T47D (cell line): ENCODE measurements around the gene METTL25B.
A peak's percentile ranks its signal among the peaks of the same experiment; 100 is the strongest.

Source experiments
- DNase-seq, 2 experiments: peaks; one replicate each; pipeline versions ENCODE4 v3.0.0 to v3.0.0-alpha.2; 2011 to 2012; ENCODE audit warnings: low read depth in 1 of 2, low spot score in 1 of 2
- JUND ChIP-seq: IDR thresholded peaks from 2 replicates; pipeline ENCODE4 v1.6.1; 2012; ENCODE audit warnings: low read depth
- in situ Hi-C: cut with HindIII; loops from 2 replicates; pipeline ENCODE4 v1.10.0; 2016; ENCODE audit warnings: low sequenced_read_pairs, low pct_unique_long_range_greater_than_20kb

The METTL25B gene

DNA sequence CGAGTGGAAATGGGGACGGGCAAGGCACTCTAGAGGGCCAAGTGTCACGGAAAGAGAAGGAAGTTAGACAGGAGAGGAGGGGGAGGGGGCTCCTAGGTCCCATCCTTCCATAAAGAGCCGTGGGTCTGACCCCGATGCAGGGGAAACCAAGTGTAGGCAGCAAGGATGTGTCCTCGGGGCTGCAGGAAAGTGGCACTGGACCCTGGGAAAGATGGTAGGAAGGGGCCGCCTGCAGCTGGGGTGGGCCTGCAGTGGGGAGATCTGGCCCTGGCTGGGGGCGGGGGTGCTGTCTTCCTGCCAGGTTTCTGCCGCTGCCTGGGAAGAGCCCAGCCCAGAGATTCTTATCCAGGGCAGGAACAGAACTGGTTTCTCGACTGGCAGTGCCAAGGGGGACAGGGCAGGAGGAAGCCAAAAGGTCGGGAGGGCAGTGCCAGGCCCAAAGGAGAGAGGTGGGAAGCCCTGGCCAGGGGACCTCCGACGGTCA is 35.8 kb upstream of the METTL25B start:
- in situ Hi-C loops: no loop called here
- TF ChIP-seq JUND: no peak; the same call in 1 of the 2 replicates
- DNase-seq: peak in 1 of 2 experiments; percentile 97

DNA sequence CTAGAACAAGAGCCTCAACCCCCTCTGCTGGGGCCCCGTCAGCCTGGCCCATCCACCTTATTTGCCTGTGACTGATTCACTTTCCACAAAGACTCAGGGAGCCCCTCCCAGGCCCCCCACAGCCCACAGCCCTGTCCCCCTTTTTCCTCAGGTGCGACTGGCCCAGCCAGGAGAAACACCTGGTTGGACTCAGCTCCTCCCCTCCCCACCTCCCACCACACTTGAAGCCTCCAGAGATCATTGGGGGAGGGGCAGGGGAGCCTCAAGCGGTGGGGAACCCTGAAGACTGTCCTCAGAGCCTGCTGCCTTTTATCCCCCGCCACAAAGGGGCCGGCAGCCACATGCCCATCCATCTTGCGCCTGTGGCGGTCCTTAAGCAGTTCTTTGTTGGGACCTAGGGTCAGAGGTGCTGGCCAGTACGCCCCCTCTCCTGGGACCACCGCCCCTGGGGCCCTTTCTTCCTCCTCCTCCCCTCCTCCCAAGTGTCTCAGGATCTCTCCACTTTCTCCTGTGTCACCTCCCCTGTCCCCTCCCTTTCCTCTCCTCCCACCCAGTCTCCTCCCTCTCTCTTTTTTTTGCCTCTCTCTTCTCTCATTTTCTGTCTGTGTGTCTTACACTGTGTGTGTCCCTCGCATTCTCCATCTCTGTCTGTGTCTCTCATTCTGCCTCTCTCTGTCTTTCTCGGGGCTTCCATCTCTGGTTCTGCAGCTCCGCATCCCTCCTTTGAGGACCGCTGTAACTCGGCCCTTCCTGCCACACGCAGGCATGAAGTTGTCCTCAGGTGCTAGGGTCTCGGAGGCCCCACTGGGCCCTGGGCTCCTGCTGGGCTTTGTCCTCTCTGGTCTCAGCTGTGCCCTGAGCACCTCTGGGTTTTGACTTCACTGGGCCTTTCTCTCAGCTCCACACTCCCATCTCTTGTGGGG is 35.1 kb upstream of the METTL25B start:
- in situ Hi-C loops: no loop called here
- no peak; the same call in 1 of the 2 replicates for TF ChIP-seq JUND
- peak in 1 of 2 experiments; percentile 95 for DNase-seq

DNA sequence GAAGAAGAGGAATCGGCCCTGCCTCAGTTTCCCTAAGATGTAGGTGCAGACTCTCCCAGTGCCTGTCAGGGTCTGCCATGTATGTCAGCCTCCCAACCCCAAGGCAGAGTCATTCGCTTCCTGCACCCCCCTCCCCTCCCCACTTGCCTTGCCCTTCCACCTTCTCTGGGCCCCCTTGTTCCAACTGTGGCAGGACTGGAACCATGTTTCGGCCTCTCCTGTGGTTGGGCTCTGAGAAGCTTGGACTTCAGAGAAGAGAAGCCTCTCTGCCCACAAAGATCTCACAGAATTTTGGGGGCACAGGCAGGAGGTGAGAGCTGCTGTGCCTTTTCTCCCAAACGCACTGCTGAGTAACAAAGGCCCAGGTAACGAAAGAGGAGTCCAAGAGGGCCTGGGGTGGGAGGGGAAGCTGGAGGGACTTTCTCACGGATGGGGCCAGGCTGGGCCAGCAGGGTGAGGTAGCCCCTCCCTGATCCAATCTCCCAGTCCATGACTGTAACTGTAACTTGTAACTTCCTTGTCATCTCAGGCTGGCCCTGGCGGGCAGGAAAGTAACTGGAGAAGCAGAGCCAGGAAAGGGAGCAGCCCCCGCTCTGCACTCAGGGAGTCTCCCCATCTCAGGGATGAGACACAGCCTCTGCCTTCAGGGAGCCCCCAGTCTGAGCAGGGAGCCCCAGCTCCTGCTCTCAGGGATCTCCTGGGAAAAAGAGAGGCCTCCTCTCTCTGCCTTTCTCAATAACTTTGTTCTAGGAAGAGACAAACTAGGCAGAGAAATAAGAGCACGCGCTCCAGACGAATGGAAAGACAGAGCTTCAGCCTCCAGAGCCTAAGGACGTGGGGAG is 34.2 kb upstream of the METTL25B start:
- in situ Hi-C loops: no loop called here
- TF ChIP-seq JUND: no peak
- peak; percentile 84 to 96 for DNase-seq

DNA sequence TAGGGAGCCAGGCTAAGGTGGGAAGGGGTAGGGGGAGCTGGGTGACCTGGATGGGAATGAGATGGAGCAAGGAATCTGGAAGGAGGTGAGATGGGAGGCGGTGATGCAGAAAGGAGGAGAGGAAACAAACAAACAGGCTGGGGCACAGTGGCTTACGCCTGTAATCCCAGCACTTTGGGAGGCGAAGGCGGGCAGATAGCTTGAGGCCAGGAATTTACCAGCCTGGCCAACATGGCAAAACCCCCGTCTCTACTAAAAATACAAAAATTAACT is 33.6 kb upstream of the METTL25B start:
- in situ Hi-C loops: no loop called here
- TF ChIP-seq JUND: no peak
- peak in 1 of 2 experiments; percentile 81 for DNase-seq

DNA sequence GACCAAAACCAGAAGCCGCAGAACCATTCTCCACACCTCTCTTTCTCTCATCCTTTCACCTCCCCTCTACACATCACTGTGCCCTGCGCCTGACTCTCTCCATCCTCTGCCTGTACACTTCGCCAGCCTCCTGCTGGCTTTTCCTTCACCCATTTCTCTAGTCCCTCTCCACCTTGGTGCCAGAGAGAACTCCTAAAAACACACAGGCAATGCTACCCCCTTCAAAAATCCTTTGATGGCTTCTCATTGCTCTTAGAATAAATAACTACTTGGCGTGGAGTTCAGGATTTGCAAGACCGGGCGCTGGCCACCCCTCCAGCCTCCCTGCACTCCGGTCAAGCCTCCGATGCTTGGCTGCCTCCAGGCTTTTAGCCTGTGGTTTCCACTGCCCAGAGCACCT is 31.5 kb upstream of the METTL25B start:
- TF ChIP-seq JUND: no peak
- in situ Hi-C loops: no loop called here
- peak in 1 of 2 experiments; percentile 69 for DNase-seq

DNA sequence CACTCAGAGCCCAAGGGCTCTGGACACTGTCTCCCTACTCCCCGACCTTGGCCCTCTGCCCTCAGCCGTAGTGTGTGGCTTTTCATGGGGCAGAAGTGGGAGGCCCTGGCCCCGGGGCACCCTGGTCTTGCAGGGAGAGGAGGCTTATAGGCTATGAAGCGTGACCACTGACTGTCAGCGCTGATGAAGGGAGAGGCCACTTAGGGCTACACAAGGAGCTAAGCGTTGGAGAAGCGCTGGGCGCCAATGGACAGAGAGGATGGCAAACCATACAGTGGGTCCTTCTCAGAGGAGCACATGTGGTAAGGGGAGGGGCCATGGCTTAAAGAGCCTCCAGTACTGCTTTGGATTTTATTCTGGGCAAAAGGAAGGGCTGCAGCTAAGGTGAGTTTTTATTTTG is 30.8 kb upstream of the METTL25B start:
- TF ChIP-seq JUND: no peak
- in situ Hi-C loops: no loop called here
- DNase-seq: peak in 1 of 2 experiments; percentile 84

DNA sequence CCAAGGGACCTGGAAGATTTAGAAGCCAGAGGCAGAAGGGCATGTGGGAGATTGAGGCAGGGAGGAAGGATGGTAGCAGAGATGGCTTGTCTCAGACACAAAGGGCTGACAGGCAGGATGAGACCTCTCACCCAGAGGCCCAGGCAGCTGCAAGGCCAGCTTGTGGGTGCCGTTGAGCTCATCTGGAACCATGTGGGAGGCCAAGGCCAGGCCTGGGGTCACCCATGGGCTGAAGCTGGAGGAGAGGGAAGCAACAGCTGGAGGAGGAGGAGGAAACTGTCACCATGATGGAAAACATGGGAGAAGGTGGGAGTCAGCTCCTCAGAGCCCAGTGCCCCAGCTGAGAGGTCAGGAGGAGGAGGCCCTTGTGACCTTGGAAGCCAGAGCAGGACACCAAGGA is 29.3 kb upstream of the METTL25B start:
- TF ChIP-seq JUND: no peak
- in situ Hi-C loops: no loop called here
- no peak for DNase-seq

DNA sequence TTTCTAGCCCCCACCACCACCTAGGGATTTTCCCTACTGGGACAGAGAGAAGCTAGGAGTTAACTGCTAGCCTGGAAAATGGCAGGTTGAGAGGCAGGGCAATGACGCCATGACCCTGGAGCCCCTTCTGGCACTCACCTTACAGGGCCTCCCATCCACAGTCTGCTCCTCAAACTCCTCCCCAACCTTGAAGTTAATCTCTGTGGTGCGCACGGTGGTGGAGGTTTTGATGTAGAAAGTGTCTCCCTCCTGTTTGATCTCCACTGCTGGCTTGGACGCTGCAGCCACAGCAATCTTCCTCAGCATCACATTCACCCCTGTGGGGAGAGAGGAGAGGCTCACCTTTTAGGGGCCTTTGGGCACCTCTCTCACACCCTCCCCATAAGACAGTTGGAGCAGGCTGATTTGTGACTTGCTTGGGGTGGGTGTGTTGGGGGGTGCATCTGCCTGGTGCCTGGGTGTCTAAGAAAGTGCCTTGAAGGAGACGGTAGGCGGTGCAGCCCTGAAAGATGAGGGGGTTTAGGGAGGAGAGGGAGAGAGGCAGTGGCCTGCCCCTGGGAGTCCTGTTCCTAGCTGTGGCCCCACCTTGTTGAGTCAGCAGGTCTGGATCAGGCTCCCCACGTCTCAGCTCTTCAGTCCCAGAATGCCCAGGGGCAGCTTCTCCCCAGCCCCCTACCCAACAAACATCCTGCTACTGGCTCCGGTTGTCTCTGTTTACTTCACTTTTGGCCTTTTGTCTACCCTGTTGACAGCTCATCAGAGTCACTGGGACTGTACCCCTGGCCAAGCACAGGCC is 27.3 kb upstream of the METTL25B start:
- no peak for TF ChIP-seq JUND
- no peak for DNase-seq
- in situ Hi-C loops: no loop called here

DNA sequence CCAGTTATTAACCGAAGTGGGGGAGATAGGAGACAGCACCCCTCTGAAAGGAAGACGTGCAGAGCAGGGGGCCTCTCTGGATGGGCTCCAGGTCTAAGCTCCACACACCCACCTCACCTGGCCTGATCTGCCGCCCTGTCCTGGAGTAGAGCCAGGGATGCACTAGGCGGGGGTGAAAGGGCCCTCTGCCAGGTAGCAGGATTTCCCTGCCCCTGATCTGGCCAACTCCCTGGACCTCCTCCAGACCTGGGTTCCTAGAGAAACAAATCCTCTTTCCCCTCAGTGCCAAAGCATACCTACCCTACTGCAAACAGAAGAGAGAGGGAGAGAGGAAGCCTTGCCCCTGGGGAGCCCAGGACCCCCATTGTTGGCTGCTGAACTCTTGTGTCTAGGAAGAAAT is 24.9 kb upstream of the METTL25B start:
- DNase-seq: no peak
- TF ChIP-seq JUND: no peak
- in situ Hi-C loops: no loop called here

DNA sequence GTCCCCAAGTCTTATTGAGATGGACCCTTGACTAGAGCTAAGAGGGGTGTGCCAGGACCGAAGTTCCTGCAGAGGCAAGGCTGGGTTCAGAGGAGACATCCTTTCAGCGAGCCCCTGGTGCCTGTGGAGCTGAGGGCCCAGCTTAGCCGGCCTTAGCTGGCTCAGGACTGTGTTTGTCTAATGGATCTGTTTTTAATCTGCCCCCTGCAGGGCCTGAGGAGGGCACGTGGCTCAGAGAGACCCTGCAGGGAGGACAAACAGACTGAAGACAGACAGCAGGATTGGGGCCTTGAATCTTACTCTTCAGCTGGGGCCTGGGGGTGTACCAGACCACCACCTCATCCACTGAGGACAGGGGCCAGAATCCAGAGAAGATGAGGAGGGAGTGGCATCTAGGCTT is 24.5 kb upstream of the METTL25B start:
- no peak for TF ChIP-seq JUND
- DNase-seq: no peak
- in situ Hi-C loops: no loop called here

DNA sequence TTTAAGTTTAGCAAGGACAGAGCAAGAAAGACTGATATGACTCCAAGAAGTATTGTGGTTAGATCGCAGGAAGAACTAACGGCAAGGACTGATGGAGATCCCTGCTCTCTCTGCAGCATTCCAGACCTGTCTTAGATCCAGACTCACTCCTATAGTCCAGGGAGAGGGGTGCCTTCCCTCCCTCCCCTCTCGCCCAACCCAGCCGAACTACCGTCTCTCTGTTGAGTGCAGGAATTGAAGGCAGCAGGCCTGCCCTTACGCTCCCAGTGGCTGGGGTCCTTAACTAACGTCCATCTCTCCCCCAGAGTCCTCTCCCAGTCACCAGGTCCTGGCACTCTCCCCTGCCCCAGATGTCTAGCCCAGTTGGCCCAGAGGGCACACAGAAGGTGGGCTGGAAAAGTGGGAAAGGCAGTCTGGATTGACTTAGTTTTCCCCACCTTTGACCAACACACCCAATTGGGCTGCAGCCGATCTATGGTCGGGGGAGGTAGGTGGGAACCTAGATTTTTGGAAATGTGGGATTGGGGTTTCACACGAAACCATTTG is 24.0 kb upstream of the METTL25B start:
- DNase-seq: no peak
- no peak for TF ChIP-seq JUND
- in situ Hi-C loops: no loop called here

DNA sequence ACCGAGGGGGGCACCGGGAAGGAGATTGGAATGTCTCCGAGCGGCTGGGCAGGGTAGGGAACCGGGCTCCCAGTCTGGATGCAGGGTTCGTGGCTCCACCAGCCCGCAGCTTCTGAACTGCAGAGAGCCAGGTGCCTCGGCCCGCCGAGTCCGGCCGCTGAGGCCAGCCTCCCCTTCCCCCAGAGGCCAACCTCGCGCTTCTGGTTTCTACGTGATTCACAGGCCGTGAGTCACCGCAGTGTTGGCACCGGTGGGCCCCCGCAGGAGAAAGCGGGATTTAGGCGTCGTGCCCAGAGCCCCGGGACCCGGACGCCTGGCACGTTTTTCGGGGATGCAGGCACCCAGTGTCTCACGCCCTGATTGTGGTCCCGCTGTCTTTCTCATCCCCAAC is 23.3 kb upstream of the METTL25B start:
- DNase-seq: peak in 1 of 2 experiments; percentile 74
- TF ChIP-seq JUND: no peak
- in situ Hi-C loops: no loop called here
